ENCODE measurements around the gene ABLIM3.

- TF ChIP-seq, protein P1, sequence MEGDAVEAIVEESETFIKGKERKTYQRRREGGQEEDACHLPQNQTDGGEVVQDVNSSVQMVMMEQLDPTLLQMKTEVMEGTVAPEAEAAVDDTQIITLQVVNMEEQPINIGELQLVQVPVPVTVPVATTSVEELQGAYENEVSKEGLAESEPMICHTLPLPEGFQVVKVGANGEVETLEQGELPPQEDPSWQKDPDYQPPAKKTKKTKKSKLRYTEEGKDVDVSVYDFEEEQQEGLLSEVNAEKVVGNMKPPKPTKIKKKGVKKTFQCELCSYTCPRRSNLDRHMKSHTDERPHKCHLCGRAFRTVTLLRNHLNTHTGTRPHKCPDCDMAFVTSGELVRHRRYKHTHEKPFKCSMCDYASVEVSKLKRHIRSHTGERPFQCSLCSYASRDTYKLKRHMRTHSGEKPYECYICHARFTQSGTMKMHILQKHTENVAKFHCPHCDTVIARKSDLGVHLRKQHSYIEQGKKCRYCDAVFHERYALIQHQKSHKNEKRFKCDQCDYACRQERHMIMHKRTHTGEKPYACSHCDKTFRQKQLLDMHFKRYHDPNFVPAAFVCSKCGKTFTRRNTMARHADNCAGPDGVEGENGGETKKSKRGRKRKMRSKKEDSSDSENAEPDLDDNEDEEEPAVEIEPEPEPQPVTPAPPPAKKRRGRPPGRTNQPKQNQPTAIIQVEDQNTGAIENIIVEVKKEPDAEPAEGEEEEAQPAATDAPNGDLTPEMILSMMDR (IDR thresholded peaks at IDR 0.05; ENCODE audit: insufficient read depth, low read length, poor library complexity, severe bottlenecking), result no peak
- TF ChIP-seq EZH2phosphoT487 (conservative IDR thresholded peaks at IDR 0.05; ENCODE audit: low read length), result no peak
Measured at GRCh38 chr5:149162401-149163084, 21.2 kb downstream of the ABLIM3 start.

Measured in SU-DHL-6 (cell line).